NCI-H345 (cell line): Measurements from ENCODE around the gene FBLN2.

Experiments used
- DNase-seq: peaks from one replicate; lab custom pipeline; 2025; lab: John Stamatoyannopoulos, UW

FBLN2 gene

GRCh38 chr3:13648060-13649001, 99.4 kb downstream of the FBLN2 start:
- DNase-seq: peak; percentile 66

GRCh38 chr3:13650210-13651056, 101.5 kb downstream of the FBLN2 start:
- peak; percentile 43 for DNase-seq

GRCh38 chr3:13651057-13651400, 102.1 kb downstream of the FBLN2 start:
- no peak for DNase-seq

- DNase-seq: no peak
Observed at GRCh38 chr3:13651775-13652428, 103.0 kb downstream of the FBLN2 start.

GRCh38 chr3:13652728-13653127, 103.8 kb downstream of the FBLN2 start:
- DNase-seq: no peak

GRCh38 chr3:13653631-13654279, 104.8 kb downstream of the FBLN2 start:
- no peak for DNase-seq

GRCh38 chr3:13654330-13655060, 105.6 kb downstream of the FBLN2 start:
- DNase-seq: no peak

- DNase-seq: no peak
Observed at GRCh38 chr3:13655061-13655913, 106.4 kb downstream of the FBLN2 start.

GRCh38 chr3:13656584-13657301, 107.8 kb downstream of the FBLN2 start:
- no peak for DNase-seq

- peak; percentile 30 for DNase-seq
Observed at GRCh38 chr3:13657660-13658435, 108.9 kb downstream of the FBLN2 start.

GRCh38 chr3:13658681-13659080, 109.8 kb downstream of the FBLN2 start:
- DNase-seq: no peak

- DNase-seq: no peak
Observed at GRCh38 chr3:13659221-13659969, 110.5 kb downstream of the FBLN2 start.

GRCh38 chr3:13660042-13660874, 111.3 kb downstream of the FBLN2 start:
- no peak for DNase-seq

GRCh38 chr3:13661121-13661520, 112.2 kb downstream of the FBLN2 start:
- DNase-seq: no peak

- DNase-seq: no peak
Observed at GRCh38 chr3:13662238-13662847, 113.4 kb downstream of the FBLN2 start.

GRCh38 chr3:13663781-13664535, 115.0 kb downstream of the FBLN2 start:
- no peak for DNase-seq
